IMR-90 (cell line): ENCODE measurements around the gene NPC1. TPM values are rescaled to one million over a fixed set of nuclear protein-coding genes. Genes with fewer than 3 reads are reported as not detected.

Experiments used
- ATAC-seq: fragments of 200-7000 bp; cut with Tn5 transposase; 2 replicates; pipeline ENCODE4 v1.9.1; 2020; ENCODE audit warnings: low read depth, mild to moderate bottlenecking, moderate library complexity
- BruUV-seq: library from RNA; stranded (reverse); fragments of 400-500 nt; replicated peaks from 2 replicates; lab custom pipeline; 2021; lab: Mats Ljungman, UMichigan
- CTCF ChIA-PET: fragments of 300-600 bp; formaldehyde crosslinking; extraction: SDS; loops from one replicate; lab custom pipeline; 2021; ENCODE audit warnings: antibody characterized with exemption; lab: Yijun Ruan, JAX
- POLR2A ChIA-PET: fragments of 300-600 bp; sonication (Branson Sonifier 250); formaldehyde crosslinking; loops from one replicate; lab custom pipeline; 2022; ENCODE audit warnings: antibody characterized with exemption; ENCODE audit not compliant: unreplicated experiment; lab: Charles Lee
- DNase-seq: peaks from one replicate; pipeline ENCODE4 v3.0.0; 2013
- H2AFZ ChIP-seq: replicated peaks from 2 replicates; pipeline ENCODE3; 2013; ENCODE audit warnings: low read length, mild to moderate bottlenecking; ENCODE audit not compliant: poor library complexity
- H2AK5ac ChIP-seq: 2 replicates; pipeline ENCODE4 v1.6.1; 2013; ENCODE audit warnings: low read depth, low read length, inconsistent platforms
- H2AK9ac ChIP-seq: replicated peaks from 2 replicates; pipeline ENCODE3; 2013; ENCODE audit warnings: mild to moderate bottlenecking, low read depth, low read length, moderate library complexity; ENCODE audit not compliant: poor library complexity
- H2BK120ac ChIP-seq: 2 replicates; pipeline ENCODE4 v1.6.1; 2013; ENCODE audit warnings: low read depth, low read length, inconsistent platforms
- H2BK15ac ChIP-seq: 3 replicates; pipeline ENCODE4 v1.6.1; 2013; ENCODE audit warnings: low read depth, low read length, inconsistent platforms
- H2BK20ac ChIP-seq: 2 replicates; pipeline ENCODE4 v1.6.1; 2013; ENCODE audit warnings: low read depth, mild to moderate bottlenecking, inconsistent platforms, low read length, moderate library complexity
- H2BK5ac ChIP-seq: 2 replicates; pipeline ENCODE4 v1.6.1; 2013; ENCODE audit warnings: mild to moderate bottlenecking, low read depth, low read length, inconsistent platforms; ENCODE audit not compliant: poor library complexity, severe bottlenecking
- H3K14ac ChIP-seq: replicated peaks from 2 replicates; pipeline ENCODE4 v1.6.1; 2013; ENCODE audit warnings: low read depth, low read length, inconsistent platforms
- H3K18ac ChIP-seq: 2 replicates; pipeline ENCODE4 v1.6.1; 2013; ENCODE audit warnings: low read depth, low read length, control low read depth
- H3K23ac ChIP-seq: 2 replicates; pipeline ENCODE4 v1.6.1; 2013; ENCODE audit warnings: low read depth, low read length, inconsistent platforms
- H3K27ac ChIP-seq: 2 replicates; pipeline ENCODE4 v1.5.1; 2013; ENCODE audit warnings: mild to moderate bottlenecking, control low read depth, low read length; ENCODE audit not compliant: insufficient read depth
- H3K27me3 ChIP-seq: 2 replicates; pipeline ENCODE4 v1.6.1; 2013; ENCODE audit warnings: low read length; ENCODE audit not compliant: control insufficient read depth, insufficient read depth
- H3K36me3 ChIP-seq: 2 replicates; pipeline ENCODE4 v1.6.1; 2013; ENCODE audit warnings: low read length, mixed read lengths; ENCODE audit not compliant: control insufficient read depth, insufficient read depth
- H3K4ac ChIP-seq: 2 replicates; pipeline ENCODE4 v1.6.1; 2013; ENCODE audit warnings: low read depth, low read length, inconsistent platforms
- H3K4me1 ChIP-seq: 2 replicates; pipeline ENCODE4 v1.6.1; 2013; ENCODE audit warnings: low read length, mixed read lengths; ENCODE audit not compliant: control insufficient read depth, insufficient read depth
- H3K4me2 ChIP-seq: 2 replicates; pipeline ENCODE4 v1.6.1; 2013; ENCODE audit warnings: low read depth, mild to moderate bottlenecking, control low read depth, low read length, moderate library complexity
- H3K4me3 ChIP-seq: 2 replicates; pipeline ENCODE4 v1.5.1; 2013; ENCODE audit warnings: low read depth, mild to moderate bottlenecking, control low read depth, low read length, moderate library complexity; ENCODE audit not compliant: insufficient read depth
- H3K56ac ChIP-seq: 2 replicates; pipeline ENCODE4 v1.6.1; 2013; ENCODE audit warnings: low read length, inconsistent platforms; ENCODE audit not compliant: insufficient read depth; ENCODE audit errors: extremely low read depth
- H3K79me1 ChIP-seq, 2 experiments: 2 replicates each; pipeline ENCODE4 v1.6.1; 2013; ENCODE audit warnings: low read length in 2 of 2, inconsistent platforms in 1 of 2, low read depth in 1 of 2
- H3K9ac ChIP-seq: 2 replicates; pipeline ENCODE4 v1.6.1; 2013; ENCODE audit warnings: low read depth, low read length, control low read depth
- H3K9me1 ChIP-seq: 2 replicates; pipeline ENCODE4 v1.6.1; 2013; ENCODE audit warnings: low read length, inconsistent platforms; ENCODE audit not compliant: insufficient read depth
- H3K9me3 ChIP-seq: 2 replicates; pipeline ENCODE4 v1.6.1; 2013; ENCODE audit warnings: low read length; ENCODE audit not compliant: control insufficient read depth, insufficient read depth
- H4K20me1 ChIP-seq: 2 replicates; pipeline ENCODE4 v1.6.1; 2013; ENCODE audit warnings: low read length, inconsistent platforms; ENCODE audit not compliant: insufficient read depth
- H4K5ac ChIP-seq: 2 replicates; pipeline ENCODE4 v1.6.1; 2013; ENCODE audit warnings: mild to moderate bottlenecking, low read depth, low read length, control low read depth
- H4K8ac ChIP-seq, 2 experiments: 2 replicates each; pipeline ENCODE4 v1.6.1; 2013; ENCODE audit warnings: low read depth in 2 of 2, low read length in 2 of 2, control low read depth in 1 of 2, inconsistent platforms in 1 of 2
- H4K91ac ChIP-seq: 2 replicates; pipeline ENCODE4 v1.6.1; 2013; ENCODE audit warnings: low read depth, low read length, inconsistent platforms; ENCODE audit not compliant: insufficient read depth
- BHLHE40 ChIP-seq: fragments of 150-350 bp; IDR thresholded peaks from 2 replicates; pipeline ENCODE4 v1.6.1; 2016; ENCODE audit warnings: mild to moderate bottlenecking, low read depth, low read length
- CEBPB ChIP-seq: IDR thresholded peaks from 2 replicates; pipeline ENCODE4 v1.6.1; 2012; ENCODE audit warnings: low read depth, low read length, improper control_type of control experiment
- FOS ChIP-seq: fragments of 150-350 bp; IDR thresholded peaks from 2 replicates; pipeline ENCODE4 v1.6.1; 2016; ENCODE audit warnings: low read depth, low read length
- MAFK ChIP-seq: IDR thresholded peaks from 2 replicates; pipeline ENCODE4 v1.6.1; 2012; ENCODE audit warnings: low read depth, low read length, improper control_type of control experiment
- NFE2L2 ChIP-seq: fragments of 150-350 bp; IDR thresholded peaks from 2 replicates; pipeline ENCODE4 v1.6.1; 2016; ENCODE audit warnings: low read depth, mild to moderate bottlenecking, low read length
- POLR2A ChIP-seq: IDR thresholded peaks from 2 replicates; pipeline ENCODE4 v1.6.1; 2012; ENCODE audit warnings: mild to moderate bottlenecking, low read depth, low read length
- WGBS, 2 experiments: methylation state at CpG; one replicate each; pipeline versions ENCODE4 v1.1.5 to v1.1.7; 2013; ENCODE audit warnings: missing lambda C conversion rate in 2 of 2; ENCODE audit not compliant: insufficient read length in 1 of 2; ENCODE audit errors: extremely low coverage in 2 of 2; 5-methylcytosine and 5-hydroxymethylcytosine counted together
- dilution Hi-C: fragments of 300-500 bp; cut with HindIII; formaldehyde crosslinking; loops from one replicate; pipeline ENCODE4 v1.14.3; 2018; ENCODE audit warnings: low sequenced_read_pairs; ENCODE audit not compliant: unreplicated experiment
- in situ Hi-C: fragments of 300-500 bp; cut with MboI; formaldehyde crosslinking; loops from 3 replicates; pipeline ENCODE4 v1.14.3; 2019; ENCODE audit warnings: low sequenced_read_pairs, inconsistent platforms, mixed read lengths
- intact Hi-C: fragments of 100-400 bp; cut with micrococcal nuclease; formaldehyde crosslinking; loops from 2 replicates; pipeline ENCODE4 v1.10.0; 2022
- polyA plus RNA-seq, 3 experiments: library from polyadenylated mRNA; depleted of rRNA; stranded (reverse); fragments of >200 nt; gene quantifications; 2 replicates each; pipeline ENCODE4 v1.2.3, GENCODE V29; 2012; ENCODE audit warnings: low replicate concordance in 1 of 3
- total RNA-seq: library from RNA; depleted of rRNA; stranded (reverse); fragments of >200 nt; gene quantifications from 2 replicates; pipeline ENCODE4 v1.2.3, GENCODE V29; 2012
- TF ChIP-seq, protein P1 (sequence below): fragments of 150-350 bp; IDR thresholded peaks from 2 replicates; pipeline ENCODE4 v1.6.1; 2017; ENCODE audit warnings: mild to moderate bottlenecking, antibody characterized with exemption, low read length, low read depth

NPC1 gene
- total and polyA plus RNA-seq, 2 of the 4 experiments (the other 2 are of a cell fraction), result 7.5 to 7.9 TPM

- no CpG with 5 or more reads among the region's 5 CpGs for WGBS, 2 experiments
- H2AK5ac ChIP-seq, result no peak overlapping the region
- DNase-seq (no peak), ATAC-seq (no peak)
- no peak overlapping the region for H2AK9ac ChIP-seq
- no peak overlapping the region for H3K23ac ChIP-seq
- H3K4me1 ChIP-seq, result peaks cover 2% of the 10 kb centered on the region; the same call in 1 of the 2 replicates
- H2BK5ac ChIP-seq, result no peak overlapping the region
- ChIA-PET CTCF (no interaction called here), POLR2A (no interaction called here)
- H3K9ac ChIP-seq, result no peak overlapping the region
- H3K14ac ChIP-seq, result no peak overlapping the region
- H2AFZ ChIP-seq, result no peak overlapping the region
- H2BK15ac ChIP-seq, result no peak overlapping the region
- H2BK20ac ChIP-seq, result no peak overlapping the region
- peaks cover 16% of the 10 kb centered on the region for H3K9me1 ChIP-seq
- H4K8ac ChIP-seq, result no peak overlapping the region
- TF ChIP-seq CEBPB (no peak), POLR2A (no peak), MAFK (peak; percentile 84), NFE2L2 (no peak), BHLHE40 (no peak), FOS (no peak)
- TF ChIP-seq, protein P1, sequence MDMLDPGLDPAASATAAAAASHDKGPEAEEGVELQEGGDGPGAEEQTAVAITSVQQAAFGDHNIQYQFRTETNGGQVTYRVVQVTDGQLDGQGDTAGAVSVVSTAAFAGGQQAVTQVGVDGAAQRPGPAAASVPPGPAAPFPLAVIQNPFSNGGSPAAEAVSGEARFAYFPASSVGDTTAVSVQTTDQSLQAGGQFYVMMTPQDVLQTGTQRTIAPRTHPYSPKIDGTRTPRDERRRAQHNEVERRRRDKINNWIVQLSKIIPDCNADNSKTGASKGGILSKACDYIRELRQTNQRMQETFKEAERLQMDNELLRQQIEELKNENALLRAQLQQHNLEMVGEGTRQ, result no peak
- H3K4ac ChIP-seq, result no peak overlapping the region
- no peak overlapping the region for H4K5ac ChIP-seq
- dilution Hi-C loops (no loop called here), in situ Hi-C loops (no loop called here), intact Hi-C loops (no loop called here)
- no peak overlapping the region for H3K4me3 ChIP-seq
- H3K56ac ChIP-seq, result no peak overlapping the region
- no peaks in the 10 kb centered on the region for H3K9me3 ChIP-seq
- no peak overlapping the region for H3K18ac ChIP-seq
- H3K79me1 ChIP-seq, result peaks cover 29 to 35% of the 10 kb centered on the region in 2 experiments
- no peak overlapping the region for H4K91ac ChIP-seq
- H3K27ac ChIP-seq, result no peak overlapping the region
- H2BK120ac ChIP-seq, result no peak overlapping the region
- peaks cover 44% of the 10 kb centered on the region for H4K20me1 ChIP-seq
- no peak overlapping the region for H3K4me2 ChIP-seq
- peaks cover 5% of the 10 kb centered on the region; the same call in 1 of the 2 replicates for H3K27me3 ChIP-seq
- BruUV-seq, result no TSS peak
- peaks cover 19% of the 10 kb centered on the region for H3K36me3 ChIP-seq
These were observed 11.5 kb downstream of the NPC1 start for GRCh38 chr18:23574611-23575308.
